GM12878 (cell line): ENCODE data around the gene DPYSL4. TPM values are rescaled to one million over a fixed set of nuclear protein-coding genes. Genes with fewer than 3 reads are reported as not detected.

Experiments
- ATAC-seq: fragments of 200-7000 bp; cut with Tn5 transposase; 3 replicates; pipeline ENCODE4 v1.9.1; 2020; ENCODE audit warnings: mild to moderate bottlenecking, moderate library complexity
- BruUV-seq: library from RNA; stranded (reverse); fragments of 400-500 nt; replicated peaks from 2 replicates; lab custom pipeline; 2021; lab: Mats Ljungman, UMichigan
- CTCF ChIA-PET: fragments of 300-600 bp; sonication (Branson Sonifier 250); formaldehyde crosslinking; extraction: SDS; loops from one replicate; lab custom pipeline; 2021; ENCODE audit warnings: inconsistent platforms; lab: Yijun Ruan, JAX
- POLR2A ChIA-PET: fragments of 350-600 bp; formaldehyde crosslinking; extraction: SDS; loops from one replicate; lab custom pipeline; 2021; ENCODE audit warnings: inconsistent platforms; lab: Charles Lee
- RAD21 ChIA-PET: fragments of 300-600 bp; sonication (Branson Sonifier 250); formaldehyde crosslinking; loops from one replicate; lab custom pipeline; 2023; ENCODE audit warnings: antibody characterized with exemption; ENCODE audit not compliant: unreplicated experiment; lab: Charles Lee
- SMC1A ChIA-PET: fragments of 300-600 bp; sonication (Branson Sonifier 250); formaldehyde crosslinking; loops from one replicate; lab custom pipeline; 2023; ENCODE audit not compliant: unreplicated experiment, uncharacterized antibody; lab: Charles Lee
- DNase-seq: peaks from one replicate; pipeline ENCODE4 v3.0.0-alpha.2; 2011; ENCODE audit warnings: low read depth, low spot score
- FAIRE-seq: peaks from 3 replicates; lab custom pipeline; 2011; peaks lifted over from hg19 to GRCh38; lab: Jason Lieb, UNC
- H2AFZ ChIP-seq: 2 replicates; pipeline ENCODE4 v1.6.0; 2011; ENCODE audit warnings: low read depth, low read length, control low read depth; ENCODE audit not compliant: control insufficient read depth
- H3K27ac ChIP-seq: 2 replicates; pipeline ENCODE4 v1.5.1; 2011; ENCODE audit warnings: control low read depth; ENCODE audit not compliant: control insufficient read depth, insufficient read depth
- H3K27me3 ChIP-seq, 2 experiments: replicated peaks in 1 of 2; 2 replicates each; pipeline versions ENCODE4 v1.6.0 to v1.6.1; 2011; ENCODE audit warnings: low read length in 1 of 2; ENCODE audit not compliant: control insufficient read depth in 2 of 2, insufficient read depth in 2 of 2
- H3K36me3 ChIP-seq, 2 experiments: 2 replicates each; pipeline ENCODE4 v1.5.1; 2011; ENCODE audit warnings: low read length in 1 of 2; ENCODE audit not compliant: control insufficient read depth in 2 of 2, insufficient read depth in 2 of 2
- H3K4me1 ChIP-seq: 2 replicates; pipeline ENCODE4 v1.6.1; 2011; ENCODE audit warnings: mild to moderate bottlenecking, low read length, moderate library complexity, mixed read lengths; ENCODE audit not compliant: control insufficient read depth, insufficient read depth
- H3K4me2 ChIP-seq: 2 replicates; pipeline ENCODE4 v1.6.0; 2011; ENCODE audit warnings: control low read depth; ENCODE audit not compliant: control insufficient read depth, insufficient read depth
- H3K4me3 ChIP-seq: fragments of 200-600 bp; sonication (generic); 2 replicates; pipeline ENCODE4 v1.5.1; 2016
- H3K79me2 ChIP-seq: 2 replicates; pipeline ENCODE4 v1.6.0; 2011; ENCODE audit warnings: low read length; ENCODE audit not compliant: control insufficient read depth, insufficient read depth
- H3K9ac ChIP-seq: 2 replicates; pipeline ENCODE4 v1.8.0; 2011; ENCODE audit warnings: low read length, control low read depth, mixed read lengths; ENCODE audit not compliant: control insufficient read depth, insufficient read depth
- H3K9me3 ChIP-seq: replicated peaks from 3 replicates; pipeline ENCODE4 v1.5.1; 2011; ENCODE audit warnings: mild to moderate bottlenecking, low read length; ENCODE audit not compliant: control insufficient read depth, insufficient read depth
- H4K20me1 ChIP-seq: 2 replicates; pipeline ENCODE4 v1.6.0; 2011; ENCODE audit not compliant: control insufficient read depth, insufficient read depth
- CHD1 ChIP-seq: IDR thresholded peaks from 2 replicates; pipeline ENCODE4 v1.6.1; 2012; ENCODE audit warnings: low read depth, low read length, improper control_type of control experiment
- NFIC ChIP-seq: IDR thresholded peaks from 2 replicates; pipeline ENCODE4 v1.6.1; 2012; ENCODE audit warnings: low read depth, mild to moderate bottlenecking, inconsistent platforms, low read length, moderate library complexity
- WGBS: methylation state at CpG from one replicate; pipeline ENCODE4 v1.1.6; 2016; ENCODE audit warnings: low lambda C conversion rate; ENCODE audit not compliant: insufficient replicate concordance, insufficient coverage; ENCODE audit errors: missing lambda C conversion rate; 5-methylcytosine and 5-hydroxymethylcytosine counted together
- in situ Hi-C: fragments of 300-500 bp; cut with MboI; formaldehyde crosslinking; loops from 9 replicates; pipeline ENCODE4 v1.14.3; 2018; ENCODE audit warnings: mixed read lengths
- intact Hi-C: fragments of 100-400 bp; cut with micrococcal nuclease; formaldehyde crosslinking; loops from one replicate; pipeline ENCODE4 v1.14.2; 2022; ENCODE audit not compliant: unreplicated experiment
- polyA plus RNA-seq, 11 experiments: library from polyadenylated mRNA; depleted of rRNA in 4 of 11; unstranded in 6 of 11; stranded (reverse) in 5 of 11; fragments of >200 nt; fragmentation: Nextera tagmentation in 4 of 11; fragmentation: Illumina TruSeq in 1 of 11; extraction: Ambion mirVana in 4 of 11; extraction: Trizol in 1 of 11; gene quantifications; 1 replicate in 1 of 11; 2 replicates in 10 of 11; pipeline versions ENCODE4 v1.2.1 to v1.2.3, GENCODE V29; 2011 to 2016; ENCODE audit warnings: inconsistent platforms in 2 of 11, missing spikeins in 2 of 11, low read depth in 1 of 11
- total RNA-seq, 4 experiments: library from RNA; depleted of rRNA in 3 of 4; stranded (reverse); fragments of >200 nt in 3 of 4; fragmentation: Illumina TruSeq in 1 of 4; extraction: Trizol in 1 of 4; gene quantifications; 2 replicates each; pipeline versions ENCODE4 v1.2.1 to v1.2.3, GENCODE V29; 2013 to 2021
- TF ChIP-seq, protein P1 (sequence below): fragments of 450-650 bp; IDR thresholded peaks from 2 replicates; pipeline ENCODE4 v1.6.1; 2017; ENCODE audit warnings: borderline replicate concordance
- TF ChIP-seq, protein P2 (sequence below): fragments of 450-650 bp; IDR thresholded peaks from 2 replicates; pipeline ENCODE4 v1.6.1; 2016; ENCODE audit warnings: mild to moderate bottlenecking, moderate library complexity, borderline replicate concordance

Gene DPYSL4
- total and polyA plus RNA-seq, 10 of the 15 experiments (the other 5 are each of a cell fraction or from before 2014, with no cell fraction given) = 0.10 to 0.21 TPM; not detected in 8

DNA sequence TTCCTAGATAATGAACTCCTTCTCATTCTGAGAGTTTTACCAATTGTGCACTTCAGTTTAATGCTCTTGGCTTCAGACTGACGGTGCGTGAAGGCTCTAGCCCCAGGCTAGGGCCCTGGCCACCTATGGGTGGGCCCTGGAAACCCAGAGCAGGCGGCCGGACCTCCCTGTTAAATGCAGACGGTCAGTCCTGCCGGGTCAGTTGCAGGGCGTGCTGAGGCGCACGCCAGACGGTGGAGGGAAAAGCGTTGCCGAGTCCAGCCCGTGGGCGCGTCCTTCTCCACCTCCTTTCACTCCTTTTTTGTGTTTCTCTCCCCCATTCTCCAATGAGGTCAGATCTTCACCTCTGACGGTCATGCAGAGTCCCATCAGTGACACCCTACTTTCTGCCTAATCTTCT is 2.3 kb downstream of the DPYSL4 start (continued):
- TF ChIP-seq, protein P1, sequence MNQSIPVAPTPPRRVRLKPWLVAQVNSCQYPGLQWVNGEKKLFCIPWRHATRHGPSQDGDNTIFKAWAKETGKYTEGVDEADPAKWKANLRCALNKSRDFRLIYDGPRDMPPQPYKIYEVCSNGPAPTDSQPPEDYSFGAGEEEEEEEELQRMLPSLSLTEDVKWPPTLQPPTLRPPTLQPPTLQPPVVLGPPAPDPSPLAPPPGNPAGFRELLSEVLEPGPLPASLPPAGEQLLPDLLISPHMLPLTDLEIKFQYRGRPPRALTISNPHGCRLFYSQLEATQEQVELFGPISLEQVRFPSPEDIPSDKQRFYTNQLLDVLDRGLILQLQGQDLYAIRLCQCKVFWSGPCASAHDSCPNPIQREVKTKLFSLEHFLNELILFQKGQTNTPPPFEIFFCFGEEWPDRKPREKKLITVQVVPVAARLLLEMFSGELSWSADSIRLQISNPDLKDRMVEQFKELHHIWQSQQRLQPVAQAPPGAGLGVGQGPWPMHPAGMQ = no peak
- TF ChIP-seq NFIC (no peak), CHD1 (no peak)
- TF ChIP-seq, all 136 proteins: peak for 0

DNA sequence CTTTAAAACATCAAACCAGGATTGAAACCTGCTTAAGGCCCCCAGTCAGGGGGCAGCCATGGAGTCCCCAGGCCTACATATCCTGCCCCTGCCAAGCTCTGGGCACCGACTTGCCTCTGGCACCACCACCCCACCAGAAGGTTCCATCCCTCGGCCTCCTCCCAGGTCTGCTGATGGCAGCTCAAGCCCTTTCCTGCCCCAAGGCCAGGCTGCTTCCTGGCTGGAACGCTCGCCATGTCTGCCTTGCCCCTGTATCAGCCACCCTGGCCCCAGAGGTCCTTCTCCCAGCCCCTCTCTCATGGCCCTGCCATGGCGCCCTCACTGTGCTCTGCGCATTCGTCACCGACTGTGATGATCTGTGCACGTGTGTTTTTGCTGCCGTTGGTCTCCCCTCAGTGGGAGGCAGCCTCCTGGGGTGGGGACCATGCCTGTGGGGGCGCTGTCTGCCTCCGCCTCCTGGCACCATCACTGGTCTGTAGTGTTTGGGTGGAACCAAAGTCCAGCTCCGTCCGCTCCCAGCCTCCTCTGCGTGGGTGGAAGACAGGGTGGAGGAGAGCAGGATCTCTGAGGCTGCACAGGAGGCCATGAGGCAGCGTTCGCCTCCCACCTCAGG is 3.2 kb downstream of the DPYSL4 start:
- ChIA-PET SMC1A (no interaction called here), RAD21 (no interaction called here), POLR2A (no interaction called here), CTCF (no interaction called here)
- intact Hi-C loops (no loop called here), in situ Hi-C loops (no loop called here)
- H3K4me1 ChIP-seq = no peaks in the 10 kb centered on the region
- ATAC-seq (no peak), FAIRE-seq (no peak), DNase-seq (no peak)
- no peaks in the 10 kb centered on the region; the same call in 2 of the 3 replicates for H3K9me3 ChIP-seq
- no peaks in the 10 kb centered on the region for H3K36me3 ChIP-seq
- BruUV-seq = no TSS peak
- 45% methylated on average over 17 of the region's 17 CpGs for WGBS
- no peaks in the 10 kb centered on the region for H3K79me2 ChIP-seq
- no peaks in the 10 kb centered on the region for H4K20me1 ChIP-seq
- H3K9ac ChIP-seq = no peak overlapping the region
- no peak overlapping the region for H3K4me2 ChIP-seq
- TF ChIP-seq, protein P2, sequence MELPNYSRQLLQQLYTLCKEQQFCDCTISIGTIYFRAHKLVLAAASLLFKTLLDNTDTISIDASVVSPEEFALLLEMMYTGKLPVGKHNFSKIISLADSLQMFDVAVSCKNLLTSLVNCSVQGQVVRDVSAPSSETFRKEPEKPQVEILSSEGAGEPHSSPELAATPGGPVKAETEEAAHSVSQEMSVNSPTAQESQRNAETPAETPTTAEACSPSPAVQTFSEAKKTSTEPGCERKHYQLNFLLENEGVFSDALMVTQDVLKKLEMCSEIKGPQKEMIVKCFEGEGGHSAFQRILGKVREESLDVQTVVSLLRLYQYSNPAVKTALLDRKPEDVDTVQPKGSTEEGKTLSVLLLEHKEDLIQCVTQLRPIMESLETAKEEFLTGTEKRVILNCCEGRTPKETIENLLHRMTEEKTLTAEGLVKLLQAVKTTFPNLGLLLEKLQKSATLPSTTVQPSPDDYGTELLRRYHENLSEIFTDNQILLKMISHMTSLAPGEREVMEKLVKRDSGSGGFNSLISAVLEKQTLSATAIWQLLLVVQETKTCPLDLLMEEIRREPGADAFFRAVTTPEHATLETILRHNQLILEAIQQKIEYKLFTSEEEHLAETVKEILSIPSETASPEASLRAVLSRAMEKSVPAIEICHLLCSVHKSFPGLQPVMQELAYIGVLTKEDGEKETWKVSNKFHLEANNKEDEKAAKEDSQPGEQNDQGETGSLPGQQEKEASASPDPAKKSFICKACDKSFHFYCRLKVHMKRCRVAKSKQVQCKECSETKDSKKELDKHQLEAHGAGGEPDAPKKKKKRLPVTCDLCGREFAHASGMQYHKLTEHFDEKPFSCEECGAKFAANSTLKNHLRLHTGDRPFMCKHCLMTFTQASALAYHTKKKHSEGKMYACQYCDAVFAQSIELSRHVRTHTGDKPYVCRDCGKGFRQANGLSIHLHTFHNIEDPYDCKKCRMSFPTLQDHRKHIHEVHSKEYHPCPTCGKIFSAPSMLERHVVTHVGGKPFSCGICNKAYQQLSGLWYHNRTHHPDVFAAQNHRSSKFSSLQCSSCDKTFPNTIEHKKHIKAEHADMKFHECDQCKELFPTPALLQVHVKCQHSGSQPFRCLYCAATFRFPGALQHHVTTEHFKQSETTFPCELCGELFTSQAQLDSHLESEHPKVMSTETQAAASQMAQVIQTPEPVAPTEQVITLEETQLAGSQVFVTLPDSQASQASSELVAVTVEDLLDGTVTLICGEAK = no peak
- no peak overlapping the region for H3K27ac ChIP-seq
- no peak overlapping the region for H2AFZ ChIP-seq
- no peak overlapping the region for H3K4me3 ChIP-seq
- no peaks in the 10 kb centered on the region for H3K27me3 ChIP-seq
